H1 (cell line): ENCODE results near the gene KCNMA1. TPM values are rescaled to one million over a fixed set of nuclear protein-coding genes. Genes with fewer than 3 reads are reported as not detected.

ENCODE experiments used
- CHD2 ChIP-seq: IDR thresholded peaks from 2 replicates; pipeline ENCODE4 v1.6.1; 2012; ENCODE audit warnings: low read length, improper control_type of control experiment
- CREB1 ChIP-seq: IDR thresholded peaks from 2 replicates; pipeline ENCODE4 v1.6.1; 2012; ENCODE audit warnings: inconsistent platforms
- FOSL1 ChIP-seq: IDR thresholded peaks from 2 replicates; pipeline ENCODE4 v1.6.1; 2011; ENCODE audit warnings: mild to moderate bottlenecking, low read depth, low read length, moderate library complexity; ENCODE audit not compliant: insufficient read depth
- SRF ChIP-seq: IDR thresholded peaks from 2 replicates; pipeline ENCODE4 v1.6.1; 2011; ENCODE audit warnings: mild to moderate bottlenecking, low read depth, low read length, moderate library complexity
- polyA plus RNA-seq, 7 experiments: library from polyadenylated mRNA; depleted of rRNA in 3 of 7; stranded (reverse) in 5 of 7; unstranded in 2 of 7; fragments of >200 nt in 5 of 7; fragments of 200-250 nt in 2 of 7; gene quantifications; 1 replicate in 5 of 7; 2 replicates in 1 of 7; 4 replicates in 1 of 7; pipeline versions ENCODE4 v1.2.1 to v1.2.3, GENCODE V29; 2011 to 2013; ENCODE audit warnings: missing spikeins in 2 of 7, mixed read lengths in 2 of 7
- total RNA-seq: library from RNA; stranded (reverse); fragmentation: NEBNext Ultra II Directional; extraction: Animal tissue kit (Norgen Biotek cat#: 25700); gene quantifications from 2 replicates; pipeline ENCODE4 v1.2.1, GENCODE V29; 2021

Gene KCNMA1
- total and polyA plus RNA-seq, 2 of the 8 experiments (the other 6 are each of a cell fraction or from before 2014, with no cell fraction given): 10.2 to 11.1 TPM

DNA sequence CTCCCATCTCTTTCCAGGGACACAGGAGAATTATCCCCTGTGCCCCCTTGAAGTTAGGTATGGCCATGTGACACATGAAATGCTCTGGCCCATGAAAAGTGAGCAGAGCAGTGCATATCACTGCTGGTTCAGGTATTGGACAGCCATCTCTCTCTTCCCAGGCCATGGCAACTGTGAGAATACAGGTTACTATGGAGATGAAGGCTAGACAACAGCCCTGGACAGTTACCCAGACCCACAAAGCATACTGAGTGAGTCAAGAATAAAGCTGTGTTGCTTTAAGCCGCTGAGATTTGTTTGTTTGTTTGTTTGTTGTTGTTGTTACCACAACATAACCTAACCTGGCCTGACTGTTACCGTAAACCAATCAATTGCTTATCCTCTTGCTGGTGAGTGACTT is 722.3 kb downstream of the KCNMA1 start (continued):
- TF ChIP-seq FOSL1: no peak
- no peak for TF ChIP-seq SRF
- no peak for TF ChIP-seq CREB1
- TF ChIP-seq CHD2: no peak
